GM23248 (cell line): ENCODE results near the gene C1QTNF1.

Source experiments
- EZH2 ChIP-seq: fragments of 200-600 bp; sonication (generic); IDR thresholded peaks from 2 replicates; pipeline ENCODE4 v1.6.1; 2018; ENCODE audit warnings: antibody characterized with exemption, mild to moderate bottlenecking; ENCODE audit not compliant: insufficient read depth, poor library complexity, severe bottlenecking
- EZH2phosphoT487 ChIP-seq: fragments of 200-600 bp; sonication (generic); IDR thresholded peaks from 2 replicates; pipeline ENCODE4 v1.6.1; 2018; ENCODE audit warnings: antibody characterized with exemption, moderate library complexity, mild to moderate bottlenecking, low read depth; ENCODE audit not compliant: insufficient read depth

- TF ChIP-seq EZH2 (no peak), EZH2phosphoT487 (no peak)
Observed at GRCh38 chr17:79049821-79050220, 25.9 kb downstream of the C1QTNF1 start.
